Suprapubic skin (tissue), 4 donors: ENCODE data around the gene SI.
"Not testable (repeated sequence)": the region's sequence is repeated elsewhere in the genome, so short reads cannot be mapped to it uniquely, and the experiment has no call there.

Source experiments
- CTCF ChIP-seq, 2 donors: fragments of 200-600 bp in 1 of 2; fragments of 450-650 bp in 1 of 2; sonication (generic) in 1 of 2; IDR thresholded peaks; one replicate each; pipeline ENCODE4 v1.5.1; 2016 to 2019; ENCODE audit warnings: antibody characterized with exemption in 2 of 2, mild to moderate bottlenecking in 1 of 2, moderate library complexity in 1 of 2
- EP300 ChIP-seq: sonication (generic); formaldehyde crosslinking; IDR thresholded peaks from one replicate; pipeline ENCODE4 v1.6.1; 2017; ENCODE audit warnings: antibody characterized with exemption
- POLR2A ChIP-seq, 2 donors: fragments of 450-650 bp; IDR thresholded peaks; one replicate each; pipeline ENCODE4 v1.6.1; 2017; ENCODE audit warnings: antibody characterized with exemption in 2 of 2, mild to moderate bottlenecking in 2 of 2, moderate library complexity in 2 of 2
- POLR2AphosphoS5 ChIP-seq, 3 donors: sonication (generic); formaldehyde crosslinking; IDR thresholded peaks; one replicate each; pipeline ENCODE4 v1.6.1; 2017; ENCODE audit warnings: antibody characterized with exemption in 3 of 3

GRCh38 chr3:164951403-164951802, 126.9 kb downstream of the SI start:
- not testable (repeated sequence) for TF ChIP-seq CTCF (IDR thresholded peaks at IDR 0.05); POLR2A (IDR thresholded peaks at IDR 0.05); POLR2AphosphoS5 (IDR thresholded peaks at IDR 0.05); EP300
